DND-41 (cell line): Measurements from ENCODE around the gene DUSP2.

ENCODE experiments used
- EZH2 ChIP-seq: IDR thresholded peaks from 3 replicates; pipeline ENCODE4 v1.6.1; 2012; ENCODE audit warnings: borderline replicate concordance, low read depth, mild to moderate bottlenecking, moderate library complexity, low read length, inconsistent platforms; ENCODE audit not compliant: severe bottlenecking
- TF ChIP-seq, protein P1 (sequence below): IDR thresholded peaks from 2 replicates; pipeline ENCODE4 v1.5.1; 2012; ENCODE audit warnings: borderline replicate concordance, low read length, moderate library complexity, mild to moderate bottlenecking; ENCODE audit not compliant: poor library complexity, severe bottlenecking; ENCODE audit errors: extremely low read depth

DNA sequence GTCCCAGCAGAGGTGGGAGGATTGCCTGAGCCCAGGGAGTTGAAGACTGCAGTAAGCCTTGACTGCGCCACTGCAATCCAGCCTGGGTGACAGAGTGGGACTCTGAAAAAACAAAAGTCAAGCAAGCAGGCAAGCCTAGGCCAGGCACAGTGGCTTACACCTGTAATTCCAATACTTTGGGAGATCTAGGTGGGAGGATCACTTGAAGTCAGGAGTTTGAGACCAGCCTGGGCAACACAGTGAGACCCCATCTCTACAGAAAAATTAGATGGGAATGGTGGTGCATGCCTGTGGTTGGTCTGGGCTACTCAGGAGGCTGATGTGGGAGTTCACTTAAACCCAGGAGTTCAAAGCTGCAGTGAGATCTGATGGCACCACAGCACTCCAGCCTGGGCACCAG, 34.8 kb upstream of the DUSP2 start:
- no peak for TF ChIP-seq EZH2
- TF ChIP-seq, protein P1, sequence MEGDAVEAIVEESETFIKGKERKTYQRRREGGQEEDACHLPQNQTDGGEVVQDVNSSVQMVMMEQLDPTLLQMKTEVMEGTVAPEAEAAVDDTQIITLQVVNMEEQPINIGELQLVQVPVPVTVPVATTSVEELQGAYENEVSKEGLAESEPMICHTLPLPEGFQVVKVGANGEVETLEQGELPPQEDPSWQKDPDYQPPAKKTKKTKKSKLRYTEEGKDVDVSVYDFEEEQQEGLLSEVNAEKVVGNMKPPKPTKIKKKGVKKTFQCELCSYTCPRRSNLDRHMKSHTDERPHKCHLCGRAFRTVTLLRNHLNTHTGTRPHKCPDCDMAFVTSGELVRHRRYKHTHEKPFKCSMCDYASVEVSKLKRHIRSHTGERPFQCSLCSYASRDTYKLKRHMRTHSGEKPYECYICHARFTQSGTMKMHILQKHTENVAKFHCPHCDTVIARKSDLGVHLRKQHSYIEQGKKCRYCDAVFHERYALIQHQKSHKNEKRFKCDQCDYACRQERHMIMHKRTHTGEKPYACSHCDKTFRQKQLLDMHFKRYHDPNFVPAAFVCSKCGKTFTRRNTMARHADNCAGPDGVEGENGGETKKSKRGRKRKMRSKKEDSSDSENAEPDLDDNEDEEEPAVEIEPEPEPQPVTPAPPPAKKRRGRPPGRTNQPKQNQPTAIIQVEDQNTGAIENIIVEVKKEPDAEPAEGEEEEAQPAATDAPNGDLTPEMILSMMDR = no peak
